OCI-LY7 (cell line): ENCODE measurements around the gene TPRG1L.

Experiments
- EZH2phosphoT487 ChIP-seq: fragments of 200-600 bp; sonication (generic); IDR thresholded peaks from 2 replicates; pipeline ENCODE4 v1.6.1; 2018; ENCODE audit warnings: low read depth, borderline replicate concordance, mild to moderate bottlenecking, mixed run types, antibody characterized with exemption, low read length, moderate library complexity, mixed read lengths
- TF ChIP-seq, protein P1 (sequence below): fragments of 200-600 bp; sonication (generic); conservative IDR thresholded peaks from 2 replicates; pipeline ENCODE4 v1.5.1; 2014; ENCODE audit warnings: mild to moderate bottlenecking, antibody characterized with exemption, low read length, moderate library complexity, mixed read lengths

DNA sequence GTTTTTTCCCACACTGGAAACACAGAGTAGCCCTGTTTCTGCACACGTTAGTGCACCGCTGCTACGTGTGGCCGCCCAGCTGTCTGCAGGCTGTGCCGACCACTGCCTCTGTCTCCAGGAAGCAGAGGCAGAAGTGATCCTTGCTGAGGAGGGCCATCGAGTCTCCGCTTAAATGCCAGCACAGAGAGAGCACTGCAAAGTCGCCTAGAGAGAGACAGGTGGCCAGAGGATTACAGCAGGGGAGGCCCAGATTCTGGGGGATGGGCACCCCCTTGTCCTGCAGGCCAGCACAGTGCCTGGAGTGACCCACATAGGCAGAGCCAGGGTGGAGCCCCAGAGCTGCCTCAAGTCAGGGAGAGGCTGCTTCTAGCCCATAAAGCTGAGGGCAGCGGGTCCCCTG is 6.1 kb downstream of the TPRG1L start:
- TF ChIP-seq, protein P1, sequence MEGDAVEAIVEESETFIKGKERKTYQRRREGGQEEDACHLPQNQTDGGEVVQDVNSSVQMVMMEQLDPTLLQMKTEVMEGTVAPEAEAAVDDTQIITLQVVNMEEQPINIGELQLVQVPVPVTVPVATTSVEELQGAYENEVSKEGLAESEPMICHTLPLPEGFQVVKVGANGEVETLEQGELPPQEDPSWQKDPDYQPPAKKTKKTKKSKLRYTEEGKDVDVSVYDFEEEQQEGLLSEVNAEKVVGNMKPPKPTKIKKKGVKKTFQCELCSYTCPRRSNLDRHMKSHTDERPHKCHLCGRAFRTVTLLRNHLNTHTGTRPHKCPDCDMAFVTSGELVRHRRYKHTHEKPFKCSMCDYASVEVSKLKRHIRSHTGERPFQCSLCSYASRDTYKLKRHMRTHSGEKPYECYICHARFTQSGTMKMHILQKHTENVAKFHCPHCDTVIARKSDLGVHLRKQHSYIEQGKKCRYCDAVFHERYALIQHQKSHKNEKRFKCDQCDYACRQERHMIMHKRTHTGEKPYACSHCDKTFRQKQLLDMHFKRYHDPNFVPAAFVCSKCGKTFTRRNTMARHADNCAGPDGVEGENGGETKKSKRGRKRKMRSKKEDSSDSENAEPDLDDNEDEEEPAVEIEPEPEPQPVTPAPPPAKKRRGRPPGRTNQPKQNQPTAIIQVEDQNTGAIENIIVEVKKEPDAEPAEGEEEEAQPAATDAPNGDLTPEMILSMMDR, result no peak
- TF ChIP-seq EZH2phosphoT487, result no peak
